GM23248 (cell line): ENCODE measurements around the gene PRPSAP2.

Experiments
- EZH2 ChIP-seq: fragments of 200-600 bp; sonication (generic); IDR thresholded peaks from 2 replicates; pipeline ENCODE4 v1.6.1; 2018; ENCODE audit warnings: antibody characterized with exemption, mild to moderate bottlenecking; ENCODE audit not compliant: insufficient read depth, poor library complexity, severe bottlenecking
- EZH2phosphoT487 ChIP-seq: fragments of 200-600 bp; sonication (generic); IDR thresholded peaks from 2 replicates; pipeline ENCODE4 v1.6.1; 2018; ENCODE audit warnings: antibody characterized with exemption, moderate library complexity, mild to moderate bottlenecking, low read depth; ENCODE audit not compliant: insufficient read depth

DNA sequence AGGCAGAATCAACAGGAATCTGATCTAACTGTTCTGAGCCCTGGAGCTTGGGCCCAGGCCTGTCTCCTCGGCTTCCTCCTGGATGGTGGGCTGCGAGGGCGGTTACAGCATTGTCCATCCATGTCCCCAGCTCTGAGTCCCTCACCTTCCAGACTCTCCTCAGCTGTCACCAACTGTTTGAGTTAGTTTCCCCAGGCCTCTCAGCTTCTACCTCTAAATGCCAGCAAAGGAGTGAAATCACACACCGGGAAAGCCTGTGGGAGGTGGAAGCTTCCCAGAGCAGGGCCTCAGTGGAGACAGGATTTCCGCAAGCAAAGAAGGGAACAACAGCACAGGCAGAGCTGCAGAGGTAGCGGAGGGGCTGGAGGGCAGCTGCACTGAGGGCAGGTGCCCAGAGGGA is 9.4 kb upstream of the PRPSAP2 start:
- TF ChIP-seq EZH2 (no peak), EZH2phosphoT487 (no peak)
